ENCODE results near the gene OR2A5. TPM values are rescaled to one million over a fixed set of nuclear protein-coding genes. Genes with fewer than 3 reads are reported as not detected.

The OR2A5 gene
- total RNA-seq, 1 experiment from 2014 or later = not detected

DNA sequence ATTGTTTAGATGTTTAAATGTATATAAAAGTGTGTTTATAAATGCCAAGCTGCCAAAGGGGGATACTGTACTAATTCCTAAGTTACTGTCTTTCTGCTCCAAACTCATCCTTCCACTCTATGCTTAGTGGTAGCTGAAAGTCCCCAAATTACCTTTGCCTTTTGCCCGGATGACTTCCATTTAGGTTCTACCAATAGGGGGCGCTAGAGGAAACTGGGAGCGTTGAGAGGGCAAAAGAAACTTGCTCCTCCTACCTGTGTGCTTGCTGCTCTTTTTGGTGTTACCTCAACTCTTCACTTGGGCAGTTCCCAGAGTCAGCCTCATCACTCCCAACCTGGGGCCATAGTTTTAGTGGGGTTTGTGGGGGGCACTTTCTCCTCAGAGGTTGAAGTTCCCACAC, 15.0 kb downstream of the OR2A5 start (continued):
- TF ChIP-seq CEBPB (IDR thresholded peaks at IDR 0.05; ENCODE audit: low read depth) (no peak), POLR2A (IDR thresholded peaks at IDR 0.05; ENCODE audit: borderline replicate concordance, extremely low read depth, insufficient read depth, insufficient read length) (no peak), FOSL1 (IDR thresholded peaks at IDR 0.05; ENCODE audit: low read depth) (no peak), ZBTB33 (IDR thresholded peaks at IDR 0.05; ENCODE audit: extremely low read depth, insufficient replicate concordance, low read length) (no peak), MAX (IDR thresholded peaks at IDR 0.05) (no peak), SIN3A (IDR thresholded peaks at IDR 0.05; ENCODE audit: low read depth) (no peak), SP1 (IDR thresholded peaks at IDR 0.05; ENCODE audit: low read depth) (no peak), EZH2 (IDR thresholded peaks at IDR 0.05) (no peak), POLR2AphosphoS5 (IDR thresholded peaks at IDR 0.05; ENCODE audit: low read depth, low read length) (no peak), ZNF274 (IDR thresholded peaks at IDR 0.05; ENCODE audit: low read depth, low read length) (no peak)
- TF ChIP-seq, protein P1, sequence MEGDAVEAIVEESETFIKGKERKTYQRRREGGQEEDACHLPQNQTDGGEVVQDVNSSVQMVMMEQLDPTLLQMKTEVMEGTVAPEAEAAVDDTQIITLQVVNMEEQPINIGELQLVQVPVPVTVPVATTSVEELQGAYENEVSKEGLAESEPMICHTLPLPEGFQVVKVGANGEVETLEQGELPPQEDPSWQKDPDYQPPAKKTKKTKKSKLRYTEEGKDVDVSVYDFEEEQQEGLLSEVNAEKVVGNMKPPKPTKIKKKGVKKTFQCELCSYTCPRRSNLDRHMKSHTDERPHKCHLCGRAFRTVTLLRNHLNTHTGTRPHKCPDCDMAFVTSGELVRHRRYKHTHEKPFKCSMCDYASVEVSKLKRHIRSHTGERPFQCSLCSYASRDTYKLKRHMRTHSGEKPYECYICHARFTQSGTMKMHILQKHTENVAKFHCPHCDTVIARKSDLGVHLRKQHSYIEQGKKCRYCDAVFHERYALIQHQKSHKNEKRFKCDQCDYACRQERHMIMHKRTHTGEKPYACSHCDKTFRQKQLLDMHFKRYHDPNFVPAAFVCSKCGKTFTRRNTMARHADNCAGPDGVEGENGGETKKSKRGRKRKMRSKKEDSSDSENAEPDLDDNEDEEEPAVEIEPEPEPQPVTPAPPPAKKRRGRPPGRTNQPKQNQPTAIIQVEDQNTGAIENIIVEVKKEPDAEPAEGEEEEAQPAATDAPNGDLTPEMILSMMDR (IDR thresholded peaks at IDR 0.05 in 2 of 3, conservative IDR thresholded peaks at IDR 0.05 in 1 of 3; ENCODE audit: borderline replicate concordance in 1 of 3, insufficient read depth in 1 of 3, low read depth in 2 of 3, low read length in 2 of 3) = peak; percentile 28 to 73 (median 61); a peak in 5 of 6 replicates

DNA sequence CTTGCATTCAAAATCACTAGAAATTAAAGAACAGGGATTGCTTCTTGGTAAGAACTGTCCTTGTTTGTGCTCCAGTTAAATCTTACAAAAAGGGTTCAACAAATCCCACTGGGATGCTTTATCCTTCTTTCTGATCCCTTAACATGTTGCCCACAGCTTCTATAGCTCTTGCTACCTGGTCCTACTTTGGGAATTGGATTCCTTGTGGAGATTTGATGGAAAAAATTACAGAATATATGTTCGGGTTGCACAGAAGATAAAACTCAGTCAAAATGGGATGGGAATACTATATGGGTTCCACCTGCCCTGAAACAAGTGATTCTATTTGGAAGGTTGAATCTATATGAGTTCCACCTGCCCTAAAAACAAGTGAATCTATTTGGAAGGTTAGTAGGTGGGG, 20.8 kb downstream of the OR2A5 start, which contains the start of gene OR2A25:
Gene OR2A25 (plus strand): TSS at position 301 of the 400 bp plus-strand sequence. CDS start 4,409 bp downstream, outside the sequence.
- ChIA-PET RAD21 (ENCODE audit: low non-redundant PET in 1 of 2, low total read pairs in 2 of 2, uncharacterized antibody in 2 of 2, unreplicated experiment in 2 of 2) (no interaction called here), CTCF (no interaction called here)
- BruUV-seq (replicated peaks) = no TSS peak

More for the DNA sequence above, 20.8 kb downstream of the OR2A5 start, which contains the start of gene OR2A25:
- Histone ChIP-seq H3K9me2 (ENCODE audit: insufficient read depth) (no peaks in the 10 kb centered on the region), H3K27me3 (ENCODE audit: insufficient read depth, low read length) (no peaks in the 10 kb centered on the region), H3K9me3 (ENCODE audit: control insufficient read depth in 1 of 2, insufficient read depth in 1 of 2, low read depth in 1 of 2, low read length in 2 of 2) (no peaks in the 10 kb centered on the region), H3K27ac (ENCODE audit: low read depth, low read length) (no peak within 1 kb of the TSS), H3K4me1 (ENCODE audit: control insufficient read depth in 1 of 2, insufficient read depth in 2 of 2, low read length in 2 of 2) (no peaks in the 10 kb centered on the region), H4K20me1 (ENCODE audit: insufficient read depth) (no peaks in the 10 kb centered on the region), H3K9ac (ENCODE audit: low read length) (no peak within 1 kb of the TSS), H3K79me2 (ENCODE audit: insufficient read depth, low read length) (no peaks in the 10 kb centered on the region), H3K4me3 (replicated peaks in 1 of 2; ENCODE audit: low read depth in 1 of 2, low read length in 2 of 2) (no peak within 1 kb of the TSS), H2AFZ (ENCODE audit: low read depth, low read length, poor library complexity, severe bottlenecking) (no peak within 1 kb of the TSS), H3K36me3 (ENCODE audit: control insufficient read depth in 1 of 2, insufficient read depth in 2 of 2, low read length in 2 of 2) (no peaks in the 10 kb centered on the region), H3K4me2 (ENCODE audit: low read length) (no peak within 1 kb of the TSS)
- no peak for TF ChIP-seq EZH2phosphoT487 (IDR thresholded peaks at IDR 0.05; ENCODE audit: borderline replicate concordance)
- TF ChIP-seq SRF (IDR thresholded peaks at IDR 0.05; ENCODE audit: low read depth) = no peak
- no peak for TF ChIP-seq SP1 (IDR thresholded peaks at IDR 0.05; ENCODE audit: low read depth)
- no peak for ATAC-seq
- POLR2A ChIA-PET = no interaction called here
- intact Hi-C loops (cut with micrococcal nuclease) = no loop called here
- no peak for DNase-seq (ENCODE audit: low read depth, low spot score)

Measured in HCT116 (cell line).